OCI-LY3 (cell line): ENCODE data around the gene TXN2.

Experiments used
- H2AFZ ChIP-seq: fragments of 200-600, 300-600 bp; shearing (Covaris generic); 2 replicates; pipeline ENCODE4 v1.6.0; 2014; ENCODE audit warnings: antibody characterized with exemption, low read depth, low read length
- H3K27ac ChIP-seq: fragments of 200-600, 300-600 bp; sonication (generic); 2 replicates; pipeline ENCODE4 v1.5.1; 2014; ENCODE audit warnings: mild to moderate bottlenecking, low read length, moderate library complexity, mixed read lengths
- H3K27me3 ChIP-seq: fragments of 200-600, 300-600 bp; sonication (generic); 2 replicates; pipeline ENCODE4 v1.6.1; 2014; ENCODE audit warnings: low read depth, low read length, mixed read lengths
- H3K36me3 ChIP-seq: fragments of 200-600, 300-600 bp; sonication (generic); replicated peaks from 2 replicates; pipeline ENCODE3; 2014; ENCODE audit warnings: low read depth, low read length, mixed read lengths
- H3K4me1 ChIP-seq: fragments of 300-600, 200-600 bp; sonication (generic); 2 replicates; pipeline ENCODE4 v1.6.1; 2014; ENCODE audit warnings: low read length, mixed read lengths
- H3K4me2 ChIP-seq: fragments of 200-600, 300-600 bp; sonication (generic); 2 replicates; pipeline ENCODE4 v1.6.1; 2014; ENCODE audit warnings: low read length, mixed read lengths
- H3K4me3 ChIP-seq: fragments of 300-600, 200-600 bp; sonication (generic); 2 replicates; pipeline ENCODE4 v1.5.1; 2014; ENCODE audit warnings: antibody characterized with exemption, mild to moderate bottlenecking, low read length, moderate library complexity
- H3K79me2 ChIP-seq: fragments of 300-600, 200-600 bp; shearing (Covaris generic); 2 replicates; pipeline ENCODE4 v1.6.1; 2014; ENCODE audit warnings: mild to moderate bottlenecking, low read length, mixed read lengths
- H3K9ac ChIP-seq: fragments of 300-600, 200-600 bp; shearing (Covaris generic); 2 replicates; pipeline ENCODE4 v1.6.0; 2014; ENCODE audit warnings: mild to moderate bottlenecking, low read length, moderate library complexity
- H3K9me3 ChIP-seq: fragments of 200-600, 300-600 bp; shearing (Covaris generic); 2 replicates; pipeline ENCODE4 v1.6.1; 2014; ENCODE audit warnings: low read length, mixed read lengths; ENCODE audit not compliant: insufficient read depth
- H4K20me1 ChIP-seq: fragments of 200-600, 300-600 bp; sonication (generic); 2 replicates; pipeline ENCODE4 v1.6.1; 2016; ENCODE audit warnings: low read length, mixed read lengths; ENCODE audit not compliant: insufficient read depth
- CTCF ChIP-seq: fragments of 200-600, 300-600 bp; sonication (generic); IDR thresholded peaks from 2 replicates; pipeline ENCODE4 v1.5.1; 2014; ENCODE audit warnings: antibody characterized with exemption, low read length, low read depth
- EZH2phosphoT487 ChIP-seq: fragments of 200-600 bp; shearing (Covaris generic); IDR thresholded peaks from 2 replicates; pipeline ENCODE4 v1.6.1; 2018; ENCODE audit warnings: antibody characterized with exemption, mixed run types, low read depth

Gene TXN2

GRCh38 chr22:36449596-36450175, 31.8 kb downstream of the TXN2 start:
- TF ChIP-seq EZH2phosphoT487 (no peak), CTCF (no peak)
- Histone ChIP-seq H3K4me2 (no peak overlapping the region), H3K4me1 (peaks cover 53% of the 10 kb centered on the region), H3K4me3 (no peak overlapping the region), H2AFZ (no peak overlapping the region), H3K9me3 (no peaks in the 10 kb centered on the region), H3K79me2 (no peaks in the 10 kb centered on the region), H4K20me1 (no peaks in the 10 kb centered on the region), H3K36me3 (no peaks in the 10 kb centered on the region), H3K27ac (no peak overlapping the region), H3K27me3 (no peaks in the 10 kb centered on the region), H3K9ac (no peak overlapping the region)

- no peak overlapping the region for H3K4me3 ChIP-seq
- no peak overlapping the region for H2AFZ ChIP-seq
- no peak overlapping the region for H3K9ac ChIP-seq
- H3K4me2 ChIP-seq, result no peak overlapping the region
- no peaks in the 10 kb centered on the region for H3K79me2 ChIP-seq
- no peaks in the 10 kb centered on the region for H4K20me1 ChIP-seq
- H3K27ac ChIP-seq, result no peak overlapping the region
- H3K9me3 ChIP-seq, result no peaks in the 10 kb centered on the region
- TF ChIP-seq EZH2phosphoT487 (no peak), CTCF (no peak)
- H3K36me3 ChIP-seq, result no peaks in the 10 kb centered on the region
- peaks cover 48% of the 10 kb centered on the region for H3K4me1 ChIP-seq
- no peaks in the 10 kb centered on the region for H3K27me3 ChIP-seq
Observed at GRCh38 chr22:36447632-36448031, 33.8 kb downstream of the TXN2 start.

- Histone ChIP-seq H3K4me1 (peaks cover 28% of the 10 kb centered on the region), H2AFZ (no peak overlapping the region), H3K36me3 (no peaks in the 10 kb centered on the region), H3K4me3 (no peak overlapping the region), H3K9me3 (no peaks in the 10 kb centered on the region), H3K4me2 (no peak overlapping the region), H4K20me1 (no peaks in the 10 kb centered on the region), H3K27ac (no peak overlapping the region), H3K79me2 (no peaks in the 10 kb centered on the region), H3K9ac (no peak overlapping the region), H3K27me3 (no peaks in the 10 kb centered on the region)
- TF ChIP-seq CTCF (no peak), EZH2phosphoT487 (no peak)
Observed at GRCh38 chr22:36445158-36445668, 36.2 kb downstream of the TXN2 start.

GRCh38 chr22:36443198-36443770, 38.2 kb downstream of the TXN2 start:
- H3K4me1 ChIP-seq, result peaks cover 21% of the 10 kb centered on the region

More at GRCh38 chr22:36443198-36443770, 38.2 kb downstream of the TXN2 start:
- Histone ChIP-seq H3K9me3 (no peaks in the 10 kb centered on the region), H3K4me2 (peak overlapping the region; percentile 44), H2AFZ (no peak overlapping the region), H3K4me3 (0 out of 2 replicates have a peak overlapping the region, but pooled peaks have one; percentile 27), H3K36me3 (no peaks in the 10 kb centered on the region), H3K27ac (no peak overlapping the region), H3K27me3 (no peaks in the 10 kb centered on the region), H4K20me1 (no peaks in the 10 kb centered on the region), H3K9ac (no peak overlapping the region), H3K79me2 (no peaks in the 10 kb centered on the region)
- TF ChIP-seq CTCF (no peak), EZH2phosphoT487 (no peak)
